Activated CD4-positive, alpha-beta T cell treated with anti-CD3 and anti-CD28 coated beads, Interleukin-2, amount 50 U/mL, for 1 hour (primary cell): Measurements from ENCODE around the gene PYGB.

Experiments
- DNase-seq: peaks from one replicate; pipeline ENCODE4 v3.0.0-alpha.2; 2020

The PYGB gene

DNA sequence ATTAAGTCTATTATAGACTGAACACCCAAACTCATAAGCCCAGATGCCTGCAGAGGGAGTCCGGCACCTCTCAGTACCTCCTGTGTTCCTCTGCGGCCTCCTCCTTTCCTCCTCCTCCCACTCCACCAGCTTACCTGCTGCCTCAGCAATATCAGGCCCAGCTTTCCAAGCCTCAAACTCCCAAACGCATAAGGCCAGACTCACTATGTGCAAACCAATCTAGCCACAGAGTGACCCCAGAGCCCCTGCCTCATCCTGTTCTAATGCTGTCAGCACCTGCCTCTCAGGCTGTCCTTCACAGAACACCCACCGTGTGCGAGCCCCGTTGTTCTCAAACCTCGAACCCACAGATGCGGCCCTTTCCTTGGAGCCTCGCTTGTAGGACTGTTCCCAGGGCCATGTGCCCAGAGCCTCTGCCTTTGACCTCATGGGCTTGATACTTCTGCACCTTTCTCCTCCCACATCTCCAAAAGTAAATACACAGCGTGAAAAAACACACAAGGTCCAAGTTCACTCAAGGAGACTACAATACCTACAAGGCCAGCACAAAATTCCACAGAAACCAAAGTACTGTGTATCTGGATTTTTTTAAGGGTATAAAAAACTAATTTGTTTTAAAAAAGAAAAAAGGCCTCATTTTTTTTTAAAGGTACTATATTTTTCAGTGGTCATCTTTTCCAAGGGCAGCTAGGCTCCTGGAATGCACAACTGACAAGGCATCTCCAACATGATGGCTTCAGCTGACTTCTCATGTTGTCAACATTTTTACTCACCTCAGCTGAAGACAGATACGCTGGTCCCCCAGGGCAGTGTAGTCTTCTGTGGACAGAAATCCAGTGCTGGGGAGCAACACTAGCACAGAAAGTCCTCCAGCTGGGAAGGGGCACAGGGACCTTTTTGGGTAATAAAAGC, 90.5 kb downstream of the PYGB start:
- DNase-seq, result no peak

- DNase-seq, result no peak
Measured at GRCh38 chr20:25339608-25340007, 91.7 kb downstream of the PYGB start.

- DNase-seq, result no peak
Measured at GRCh38 chr20:25340380-25340779, 92.5 kb downstream of the PYGB start.

- no peak for DNase-seq
Measured at GRCh38 chr20:25341716-25342680, 94.1 kb downstream of the PYGB start.

GRCh38 chr20:25344634-25345033, 96.7 kb downstream of the PYGB start:
- DNase-seq, result no peak

DNA sequence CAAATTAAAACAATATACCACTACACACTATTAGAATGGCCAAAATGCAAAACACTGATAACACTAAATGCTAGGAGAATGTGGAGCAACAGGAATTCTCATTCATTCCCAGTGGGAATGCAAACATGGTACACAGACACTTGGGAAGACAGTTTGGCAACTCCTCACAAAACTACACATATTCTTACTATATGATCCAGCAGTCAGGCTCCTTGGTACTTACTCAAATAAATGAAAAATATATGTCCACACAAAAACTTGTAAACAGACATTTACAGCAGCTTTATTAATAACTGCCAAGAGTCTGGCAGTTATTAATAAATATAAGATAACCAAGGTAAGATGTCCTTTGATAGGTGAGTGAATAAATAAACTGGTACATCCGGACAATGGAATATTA, 97.8 kb downstream of the PYGB start:
- DNase-seq, result no peak

GRCh38 chr20:25346349-25346748, 98.5 kb downstream of the PYGB start:
- DNase-seq, result no peak
